Loucy (cell line): ENCODE data around the gene RUSC1.

Source experiments
- H2AFZ ChIP-seq: fragments of 200-600 bp; sonication (generic); 2 replicates; pipeline ENCODE4 v1.6.0; 2016; ENCODE audit warnings: antibody characterized with exemption, mild to moderate bottlenecking, low read length, moderate library complexity
- H3F3A ChIP-seq: fragments of 200-600 bp; 2 replicates; pipeline ENCODE4 v1.6.0; 2016; ENCODE audit warnings: antibody characterized with exemption, low read depth, mild to moderate bottlenecking
- H3K27me3 ChIP-seq: fragments of 200-600 bp; sonication (generic); 2 replicates; pipeline ENCODE4 v1.6.1; 2014; ENCODE audit warnings: low read length, mild to moderate bottlenecking; ENCODE audit not compliant: insufficient read depth, poor library complexity, severe bottlenecking
- H3K36me3 ChIP-seq: fragments of 200-600 bp; sonication (generic); 2 replicates; pipeline ENCODE4 v1.6.1; 2016; ENCODE audit warnings: low read length; ENCODE audit not compliant: insufficient read depth
- H3K4me1 ChIP-seq: fragments of 200-600 bp; sonication (generic); 2 replicates; pipeline ENCODE4 v1.5.1; 2014; ENCODE audit warnings: low read length, mild to moderate bottlenecking; ENCODE audit not compliant: insufficient read depth, poor library complexity, severe bottlenecking
- H3K4me2 ChIP-seq: fragments of 200-600 bp; sonication (generic); 2 replicates; pipeline ENCODE4 v1.6.0; 2014; ENCODE audit warnings: antibody characterized with exemption, low read length, low read depth, mild to moderate bottlenecking; ENCODE audit not compliant: poor library complexity, severe bottlenecking
- H3K4me3 ChIP-seq: fragments of 200-600 bp; sonication (generic); 2 replicates; pipeline ENCODE4 v1.5.1; 2014; ENCODE audit warnings: low read length, mild to moderate bottlenecking, mixed read lengths; ENCODE audit not compliant: poor library complexity, severe bottlenecking
- H3K79me2 ChIP-seq: fragments of 200-600 bp; sonication (generic); 2 replicates; pipeline ENCODE4 v1.6.1; 2014; ENCODE audit warnings: low read length; ENCODE audit not compliant: insufficient read depth
- H3K9ac ChIP-seq: fragments of 200-600 bp; sonication (generic); 2 replicates; pipeline ENCODE4 v1.6.0; 2014; ENCODE audit warnings: mild to moderate bottlenecking, low read depth, low read length, moderate library complexity; ENCODE audit not compliant: poor library complexity, severe bottlenecking
- H3K9me2 ChIP-seq: fragments of 200-600 bp; sonication (generic); replicated peaks from 2 replicates; pipeline ENCODE4 v1.6.1; 2016; ENCODE audit warnings: low read depth, low read length, mixed read lengths
- H3K9me3 ChIP-seq: fragments of 200-600 bp; sonication (generic); 2 replicates; pipeline ENCODE4 v1.6.1; 2014; ENCODE audit warnings: mild to moderate bottlenecking, antibody characterized with exemption, low read length, low read depth; ENCODE audit not compliant: insufficient read depth
- H4K20me1 ChIP-seq: fragments of 200-600 bp; sonication (generic); 2 replicates; pipeline ENCODE4 v1.6.0; 2014; ENCODE audit warnings: antibody characterized with exemption, low read length, mild to moderate bottlenecking; ENCODE audit not compliant: insufficient read depth, poor library complexity, severe bottlenecking
- EZH2phosphoT487 ChIP-seq: fragments of 200-600 bp; IDR thresholded peaks from 2 replicates; pipeline ENCODE4 v1.6.1; 2018; ENCODE audit warnings: antibody characterized with exemption, mild to moderate bottlenecking, moderate library complexity, borderline replicate concordance
- TF ChIP-seq, protein P1 (sequence below): fragments of 200-600 bp; sonication (generic); conservative IDR thresholded peaks from 2 replicates; pipeline ENCODE4 v1.5.1; 2014; ENCODE audit warnings: mild to moderate bottlenecking, antibody characterized with exemption, low read length

Gene RUSC1

DNA sequence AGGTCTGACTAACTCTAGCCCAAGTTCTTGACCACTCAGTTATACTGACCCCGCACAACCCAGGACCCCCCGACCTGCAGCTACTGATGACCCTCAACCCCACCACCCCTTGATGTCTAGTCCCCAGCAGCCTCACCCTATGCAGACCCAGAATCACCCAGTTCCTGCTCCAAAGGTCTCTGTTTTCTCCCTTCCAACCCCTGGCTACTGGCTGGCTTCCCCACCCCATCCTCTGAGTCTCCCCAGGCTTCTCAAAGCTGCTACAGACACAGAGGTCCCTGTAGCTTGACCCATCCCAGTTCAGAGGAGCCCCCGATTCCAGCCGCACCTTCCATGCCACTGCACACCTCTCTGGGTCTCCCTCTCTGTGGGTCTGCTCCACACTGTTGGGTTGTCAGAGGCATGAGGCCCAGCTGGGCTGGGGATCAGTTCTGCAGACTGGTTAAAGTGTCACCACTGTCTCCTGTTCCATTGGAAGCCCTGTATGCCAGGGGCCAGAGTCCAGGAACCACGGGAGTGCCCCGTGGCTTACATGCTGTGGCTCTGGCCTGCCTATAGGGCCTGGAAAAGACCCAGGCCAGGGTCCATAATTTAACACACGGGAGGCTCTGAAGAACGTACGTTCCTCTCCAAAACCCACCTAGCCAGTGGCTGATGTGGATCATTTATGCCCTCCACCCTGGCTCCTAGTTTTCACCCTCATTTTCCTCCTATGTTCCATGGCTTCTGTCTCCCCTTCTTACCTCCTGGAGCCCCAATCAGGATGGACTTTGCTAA is 20.0 kb upstream of the RUSC1 start:
- Histone ChIP-seq H3K4me2 (no peak overlapping the region), H3K36me3 (no peaks in the 10 kb centered on the region)

DNA sequence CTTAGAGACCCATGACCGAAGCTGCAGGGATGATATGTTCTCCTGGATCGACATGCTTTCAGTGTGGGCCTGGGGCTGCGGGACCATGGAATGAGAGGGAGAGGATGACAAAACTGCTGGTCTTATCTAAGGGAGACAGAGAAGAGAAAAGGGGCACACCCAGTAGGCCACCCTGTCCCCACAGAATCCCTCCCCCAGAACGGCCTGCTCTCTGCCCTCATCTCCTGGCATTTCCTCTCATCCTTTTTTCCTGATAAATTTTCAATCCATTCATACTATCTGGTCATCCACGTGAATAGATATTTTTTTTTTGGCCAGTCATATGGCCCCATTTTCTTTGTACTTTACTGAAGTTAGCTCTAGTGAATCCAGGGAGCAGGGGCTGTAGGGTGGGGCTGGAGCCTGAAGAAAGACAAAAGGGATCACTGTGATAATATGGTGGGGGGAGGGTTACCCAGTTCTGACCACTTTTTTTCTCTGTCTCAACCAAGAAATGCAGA is 19.3 kb upstream of the RUSC1 start, which contains the start of gene PKLR:
Gene PKLR, minus strand, starts transcription at position 97 of the 500 bp plus-strand sequence. Its CDS starts 43 bp downstream, at position 54.
- Histone ChIP-seq H3K79me2 (no peaks in the 10 kb centered on the region), H3K9ac (no peak within 1 kb of the TSS), H3K9me2 (no peaks in the 10 kb centered on the region), H3K4me1 (peaks cover 6% of the 10 kb centered on the region), H3K4me2 (no peak within 1 kb of the TSS), H3F3A (no peaks in the 10 kb centered on the region), H2AFZ (no peak within 1 kb of the TSS), H3K9me3 (no peaks in the 10 kb centered on the region), H3K4me3 (no peak within 1 kb of the TSS), H3K27me3 (no peaks in the 10 kb centered on the region), H3K36me3 (no peaks in the 10 kb centered on the region), H4K20me1 (no peaks in the 10 kb centered on the region)
- no peak for TF ChIP-seq EZH2phosphoT487
- TF ChIP-seq, protein P1, sequence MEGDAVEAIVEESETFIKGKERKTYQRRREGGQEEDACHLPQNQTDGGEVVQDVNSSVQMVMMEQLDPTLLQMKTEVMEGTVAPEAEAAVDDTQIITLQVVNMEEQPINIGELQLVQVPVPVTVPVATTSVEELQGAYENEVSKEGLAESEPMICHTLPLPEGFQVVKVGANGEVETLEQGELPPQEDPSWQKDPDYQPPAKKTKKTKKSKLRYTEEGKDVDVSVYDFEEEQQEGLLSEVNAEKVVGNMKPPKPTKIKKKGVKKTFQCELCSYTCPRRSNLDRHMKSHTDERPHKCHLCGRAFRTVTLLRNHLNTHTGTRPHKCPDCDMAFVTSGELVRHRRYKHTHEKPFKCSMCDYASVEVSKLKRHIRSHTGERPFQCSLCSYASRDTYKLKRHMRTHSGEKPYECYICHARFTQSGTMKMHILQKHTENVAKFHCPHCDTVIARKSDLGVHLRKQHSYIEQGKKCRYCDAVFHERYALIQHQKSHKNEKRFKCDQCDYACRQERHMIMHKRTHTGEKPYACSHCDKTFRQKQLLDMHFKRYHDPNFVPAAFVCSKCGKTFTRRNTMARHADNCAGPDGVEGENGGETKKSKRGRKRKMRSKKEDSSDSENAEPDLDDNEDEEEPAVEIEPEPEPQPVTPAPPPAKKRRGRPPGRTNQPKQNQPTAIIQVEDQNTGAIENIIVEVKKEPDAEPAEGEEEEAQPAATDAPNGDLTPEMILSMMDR, result no peak

More for the DNA sequence above, 20.0 kb upstream of the RUSC1 start:
- Histone ChIP-seq H4K20me1 (no peaks in the 10 kb centered on the region), H3K9me3 (no peaks in the 10 kb centered on the region), H3F3A (no peaks in the 10 kb centered on the region), H3K79me2 (no peaks in the 10 kb centered on the region), H2AFZ (no peak overlapping the region), H3K27me3 (no peaks in the 10 kb centered on the region), H3K9ac (no peak overlapping the region), H3K4me1 (no peaks in the 10 kb centered on the region), H3K9me2 (no peaks in the 10 kb centered on the region), H3K4me3 (no peak overlapping the region)
- TF ChIP-seq, protein P1, result no peak
- no peak for TF ChIP-seq EZH2phosphoT487

DNA sequence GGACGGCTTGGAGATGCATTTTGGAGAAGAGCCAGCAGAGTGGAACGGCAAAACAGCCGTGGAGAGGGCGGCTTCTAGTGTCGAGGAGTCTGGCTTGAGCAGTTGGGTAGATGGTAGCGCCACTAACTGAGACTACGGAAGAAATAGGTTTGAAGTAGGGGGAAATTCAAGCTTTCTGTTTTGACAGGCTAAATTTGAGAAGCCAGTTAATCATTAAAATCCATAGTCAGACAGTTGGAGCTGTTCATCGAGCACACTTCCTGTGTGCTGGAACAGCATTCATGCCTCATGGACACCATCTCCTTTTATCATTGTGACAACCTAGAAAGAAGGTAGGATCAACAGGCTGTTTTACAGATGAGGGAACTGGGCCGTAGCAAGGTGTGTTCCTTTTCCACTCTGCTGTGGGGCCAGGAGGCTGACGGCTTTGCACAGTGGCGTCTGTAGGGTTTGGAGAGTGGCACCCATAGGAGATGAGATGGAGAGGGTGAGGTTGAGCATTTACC is 16.1 kb upstream of the RUSC1 start:
- no peaks in the 10 kb centered on the region for H3K9me3 ChIP-seq
- H3K27me3 ChIP-seq, result peaks cover 5% of the 10 kb centered on the region
- no peak overlapping the region for H2AFZ ChIP-seq
- no peaks in the 10 kb centered on the region for H3K9me2 ChIP-seq
- no peak overlapping the region for H3K9ac ChIP-seq
- H3F3A ChIP-seq, result peaks cover 9% of the 10 kb centered on the region
- H4K20me1 ChIP-seq, result no peaks in the 10 kb centered on the region
- TF ChIP-seq EZH2phosphoT487, result no peak
- TF ChIP-seq, protein P1, result no peak
- no peaks in the 10 kb centered on the region for H3K36me3 ChIP-seq
- peaks cover 9% of the 10 kb centered on the region for H3K79me2 ChIP-seq
- no peak overlapping the region for H3K4me2 ChIP-seq
- no peak overlapping the region for H3K4me3 ChIP-seq
- H3K4me1 ChIP-seq, result peaks cover 24% of the 10 kb centered on the region
